Keratinocyte (primary cell): Measurements from ENCODE around the gene RPL18A.

Source experiments
- CTCF ChIP-seq, 3 experiments: IDR thresholded peaks in 1 of 3; conservative IDR thresholded peaks in 1 of 3; optimal IDR thresholded peaks in 1 of 3; 2 replicates in 2 of 3; 3 replicates in 1 of 3; pipeline versions ENCODE3 to v1.5.1; 2011; ENCODE audit warnings: low read length in 3 of 3, mild to moderate bottlenecking in 3 of 3, moderate library complexity in 2 of 3, control low read depth in 1 of 3, inconsistent platforms in 1 of 3; ENCODE audit not compliant: insufficient read depth in 2 of 3; ENCODE audit errors: extremely low read depth in 1 of 3
- EZH2 ChIP-seq: IDR thresholded peaks from one replicate; pipeline ENCODE4 v1.6.1; 2012; ENCODE audit warnings: inconsistent platforms, mild to moderate bottlenecking, low read length, moderate library complexity

- TF ChIP-seq CTCF (optimal IDR thresholded peaks at IDR 0.05 in 1 of 3, IDR thresholded peaks at IDR 0.05 in 1 of 3, conservative IDR thresholded peaks at IDR 0.05 in 1 of 3; ENCODE audit: extremely low read depth in 1 of 3, insufficient read depth in 2 of 3, low read length in 3 of 3) (no peak), EZH2 (no peak)
Observed at GRCh38 chr19:17830567-17831418, 28.9 kb upstream of the RPL18A start.
